GM11168 (cell line): ENCODE measurements around the gene MBTPS1.

Experiments
- in situ Hi-C: fragments of 300-500 bp; cut with MboI; formaldehyde crosslinking; loops from one replicate; pipeline ENCODE4 v1.12.0; 2022; ENCODE audit warnings: low sequenced_read_pairs; ENCODE audit not compliant: unreplicated experiment

The MBTPS1 gene

GRCh38 chr16:84105301-84105815 is 11.4 kb downstream of the MBTPS1 start:
- in situ Hi-C loops: no loop called here

DNA sequence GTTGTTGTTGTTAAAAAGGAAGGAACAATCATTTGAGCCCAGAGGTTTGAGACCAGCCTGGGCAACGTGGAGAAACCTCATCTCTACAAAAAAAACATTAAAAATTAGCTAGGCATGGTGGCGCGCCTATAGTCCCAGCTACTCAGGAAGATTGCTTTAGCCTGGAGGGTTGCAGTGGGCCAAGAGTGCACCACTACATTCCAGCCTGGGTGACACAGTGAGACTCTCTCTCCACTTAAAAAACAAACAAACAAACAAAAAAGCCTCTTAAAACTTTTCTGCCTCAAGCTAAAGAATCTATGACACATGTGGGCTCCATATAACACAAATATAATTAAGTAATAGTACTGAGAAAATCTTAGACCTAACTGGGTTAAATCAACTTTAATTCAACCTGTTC is 12.5 kb downstream of the MBTPS1 start:
- in situ Hi-C loops: no loop called here

GRCh38 chr16:84103678-84104077 is 13.1 kb downstream of the MBTPS1 start:
- in situ Hi-C loops: no loop called here

GRCh38 chr16:84098939-84099338 is 17.8 kb downstream of the MBTPS1 start:
- in situ Hi-C loops: no loop called here

GRCh38 chr16:84096447-84097005 is 20.2 kb downstream of the MBTPS1 start:
- in situ Hi-C loops: no loop called here

GRCh38 chr16:84095466-84095865 is 21.3 kb downstream of the MBTPS1 start:
- in situ Hi-C loops: no loop called here

DNA sequence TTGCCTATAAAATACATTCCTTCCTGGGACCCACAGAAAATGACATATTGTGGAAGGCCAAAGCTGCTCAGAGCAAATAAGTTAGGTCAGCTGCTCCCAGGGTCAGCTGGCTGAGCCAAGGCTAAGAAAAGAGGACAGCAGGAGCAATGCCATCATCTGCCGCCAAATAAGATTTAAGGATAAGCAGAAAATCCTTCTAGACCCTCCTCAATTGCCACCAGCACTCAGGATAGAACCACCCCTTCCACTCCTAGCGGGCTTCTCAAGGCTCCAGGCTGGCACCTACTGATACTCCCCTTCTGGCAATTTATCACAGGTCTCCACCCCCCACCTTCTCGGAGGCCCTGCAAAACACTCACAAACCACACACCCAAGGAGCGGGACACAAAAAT is 22.9 kb downstream of the MBTPS1 start:
- in situ Hi-C loops: no loop called here

- in situ Hi-C loops: no loop called here
These were observed 23.4 kb downstream of the MBTPS1 start for GRCh38 chr16:84093120-84093878.

GRCh38 chr16:84091460-84091859 is 25.3 kb downstream of the MBTPS1 start:
- in situ Hi-C loops: no loop called here

- in situ Hi-C loops: no loop called here
These were observed 26.5 kb downstream of the MBTPS1 start for GRCh38 chr16:84090211-84090610.

DNA sequence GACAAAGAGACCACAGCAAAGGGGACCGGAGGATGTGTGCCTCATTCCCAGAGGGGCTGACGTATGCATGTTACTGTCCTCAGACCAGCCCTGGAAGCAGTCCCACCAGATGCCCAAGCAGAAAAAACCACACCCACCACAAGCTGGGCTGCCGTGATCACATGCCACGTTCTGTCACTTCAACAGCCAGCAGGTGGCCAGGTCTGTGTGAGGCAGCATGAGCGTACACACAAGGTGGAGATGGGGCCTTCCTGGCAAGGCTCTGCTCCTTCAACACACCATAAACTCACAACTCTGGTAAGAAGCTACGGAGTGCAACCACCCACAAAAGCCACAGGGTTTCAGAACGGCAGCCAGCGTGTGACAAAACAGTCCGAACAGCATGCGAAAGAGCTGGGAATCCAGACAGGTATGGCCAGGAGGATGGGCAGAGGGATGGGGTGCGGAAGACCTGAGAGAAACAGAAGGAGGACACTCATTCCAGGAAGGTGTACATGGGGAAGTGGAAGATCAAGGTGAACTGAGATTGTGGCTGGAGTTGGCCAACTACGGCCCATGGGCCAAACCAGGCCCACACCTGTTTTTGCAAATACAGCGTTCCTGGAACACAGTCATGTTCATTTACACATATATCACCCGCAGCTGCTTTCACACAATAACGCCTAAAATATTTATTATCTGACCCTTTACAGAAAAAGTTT is 27.9 kb downstream of the MBTPS1 start:
- in situ Hi-C loops: loop anchor here (5.0 kb wide), 1 partner anchor 88 kb away; no protein-coding TSS in a partner anchor

DNA sequence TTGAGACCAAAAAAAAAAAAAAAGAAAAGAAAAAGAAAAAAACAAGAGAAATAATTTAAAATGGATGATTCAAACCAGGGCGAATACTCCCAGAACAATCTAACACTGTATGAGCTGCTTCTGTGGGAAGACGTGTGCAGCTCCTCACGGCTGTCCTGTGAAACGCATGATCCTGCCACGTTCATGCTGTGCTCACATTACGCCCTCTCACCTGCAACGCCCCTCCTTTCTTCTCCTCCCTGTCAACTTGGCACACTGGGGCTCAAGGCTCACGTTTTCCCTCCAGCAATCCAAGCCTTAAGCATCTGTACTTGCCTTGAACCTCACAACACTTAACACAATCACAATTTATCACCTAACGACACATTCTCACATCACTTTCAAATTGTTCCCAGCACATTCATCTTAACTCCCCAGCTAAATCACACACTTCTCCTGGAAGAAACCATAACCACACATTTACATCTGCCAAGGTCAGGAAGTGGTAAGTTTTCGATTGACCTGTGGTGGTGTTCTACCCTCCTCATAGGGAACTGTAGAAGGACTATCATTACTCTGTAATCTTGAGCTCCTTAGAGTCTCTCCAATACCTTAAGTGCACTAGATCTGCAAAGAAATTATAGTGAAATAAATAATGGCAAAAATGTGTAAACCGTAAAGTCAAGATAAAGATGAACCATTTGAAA is 29.1 kb downstream of the MBTPS1 start:
- in situ Hi-C loops: loop anchor here (5.0 kb wide), 1 partner anchor 90 kb away; no protein-coding TSS in a partner anchor

GRCh38 chr16:84087001-84087400 is 29.7 kb downstream of the MBTPS1 start:
- in situ Hi-C loops: loop anchor here (5.0 kb wide), 1 partner anchor 90 kb away; no protein-coding TSS in a partner anchor

DNA sequence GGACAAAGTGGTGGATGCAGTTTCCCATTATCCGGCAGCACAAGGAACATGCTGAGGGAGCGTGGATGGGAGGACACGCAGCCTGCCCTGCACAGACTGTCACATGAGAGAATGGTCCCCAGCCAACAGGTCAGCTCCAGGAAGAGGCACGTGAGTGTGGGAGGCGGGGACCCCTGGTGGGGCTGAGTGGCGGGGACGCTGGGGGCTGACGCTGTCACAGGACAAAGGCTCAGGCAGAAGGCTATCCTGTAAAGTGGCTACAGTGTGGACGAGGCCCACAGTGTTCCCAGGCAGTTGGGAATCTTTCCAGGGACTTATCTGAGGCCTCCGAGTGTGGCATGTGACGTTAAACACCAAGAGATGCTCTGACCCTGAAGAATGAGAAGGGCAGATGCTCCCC is 30.4 kb downstream of the MBTPS1 start:
- in situ Hi-C loops: loop anchor here (5.0 kb wide), 1 partner anchor 91 kb away; no protein-coding TSS in a partner anchor

- in situ Hi-C loops: loop anchor here (5.0 kb wide), 1 partner anchor 92 kb away; no protein-coding TSS in a partner anchor
These were observed 31.0 kb downstream of the MBTPS1 start for GRCh38 chr16:84085773-84086172.

GRCh38 chr16:84085271-84085667 is 31.5 kb downstream of the MBTPS1 start:
- in situ Hi-C loops: loop anchor here (5.0 kb wide), 1 partner anchor 92 kb away; no protein-coding TSS in a partner anchor

GRCh38 chr16:84084570-84085270 is 32.0 kb downstream of the MBTPS1 start:
- in situ Hi-C loops: loop anchor here (5.0 kb wide), 1 partner anchor 93 kb away; no protein-coding TSS in a partner anchor

DNA sequence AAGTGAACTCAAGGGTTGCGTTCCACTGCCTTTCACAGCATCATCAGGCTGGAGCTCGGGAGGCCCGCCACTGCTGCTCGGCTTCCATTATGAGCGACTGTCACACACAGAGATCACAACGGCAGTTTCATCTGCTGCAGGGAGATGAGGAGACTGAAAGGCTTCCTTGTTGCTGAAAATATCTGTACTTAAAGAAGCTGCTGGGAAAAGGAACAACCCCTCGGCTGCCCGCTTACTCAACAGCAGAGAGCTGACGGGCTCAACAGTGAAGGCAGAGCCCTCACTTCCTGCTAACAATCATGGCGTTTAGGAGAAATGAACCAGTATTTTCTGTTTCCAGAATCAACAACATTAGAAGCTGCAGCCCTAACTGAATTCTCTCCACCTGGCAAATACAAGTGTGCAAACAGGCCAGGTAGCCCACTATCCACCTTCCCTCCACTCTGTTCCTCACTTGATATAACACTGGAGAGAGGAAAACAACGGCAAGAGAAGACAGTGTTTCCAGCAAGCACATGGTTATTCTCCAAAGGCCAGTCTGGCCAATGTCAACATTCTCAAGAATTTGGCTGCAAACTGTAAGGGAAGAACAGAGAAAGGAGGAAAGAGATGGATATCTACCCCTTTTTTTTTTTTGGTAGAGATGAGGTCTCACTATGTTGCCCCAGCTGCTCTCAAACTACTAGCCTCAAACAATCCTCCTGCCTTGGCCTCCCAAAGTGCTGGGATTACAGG is 33.7 kb downstream of the MBTPS1 start:
- in situ Hi-C loops: no loop called here

DNA sequence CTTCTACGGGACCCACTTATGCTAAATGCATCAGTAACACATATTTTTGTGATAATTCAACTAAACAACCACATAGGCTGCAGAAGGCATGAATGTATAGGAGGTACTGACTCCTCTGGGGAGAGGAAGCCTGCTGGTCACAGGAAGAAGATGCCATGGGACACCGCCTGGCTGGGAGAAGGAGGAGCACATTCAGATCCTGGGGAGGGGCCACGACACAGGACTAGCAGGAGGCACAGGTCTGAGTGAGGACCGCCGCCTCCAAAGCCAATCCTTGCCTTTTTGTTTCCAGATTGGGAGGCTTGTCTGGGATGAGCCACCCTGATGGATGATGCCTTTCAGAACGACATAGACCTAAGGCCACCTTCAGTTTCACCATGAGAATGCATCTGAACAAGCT is 34.6 kb downstream of the MBTPS1 start:
- in situ Hi-C loops: no loop called here
